ENCODE results near the gene RENBP.

DNA sequence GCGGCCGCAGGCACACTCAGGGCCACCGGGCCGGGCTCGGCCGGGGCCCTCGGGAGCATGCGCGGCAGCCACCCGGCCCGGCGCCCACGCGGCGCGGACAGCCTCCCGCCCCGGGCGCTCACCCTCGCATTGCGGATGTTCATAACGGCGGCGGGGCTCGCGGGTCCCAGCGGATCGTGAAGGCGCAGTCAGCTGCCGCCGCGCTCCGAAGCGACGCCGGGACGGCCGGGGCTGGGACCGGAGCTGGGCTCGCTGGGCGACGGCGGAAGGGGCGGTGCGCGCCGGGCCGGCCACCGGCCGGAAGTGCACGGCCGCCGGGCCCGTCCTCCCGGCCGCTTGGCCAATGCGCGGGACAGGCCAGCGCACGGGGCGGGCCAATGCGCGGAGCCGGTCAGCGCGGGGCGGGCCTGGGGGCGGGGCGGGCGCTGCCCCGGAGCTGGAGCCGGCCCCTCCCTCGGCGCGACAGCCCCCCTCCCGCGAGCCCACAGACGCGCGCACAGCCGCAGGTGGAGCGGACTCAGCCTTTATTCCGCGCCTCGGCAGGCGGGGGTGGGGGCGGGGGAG, 9.6 kb downstream of the RENBP start, which contains the start of gene NAA10:
- TF ChIP-seq POLR2A (IDR thresholded peaks at IDR 0.05; ENCODE audit: low read depth, low read length) (peak; percentile 55; the same call in 1 of the 2 replicates), POLR2AphosphoS5 (IDR thresholded peaks at IDR 0.05; ENCODE audit: low read depth, low read length) (no peak), TAF1 (IDR thresholded peaks at IDR 0.05; ENCODE audit: borderline replicate concordance, low read depth, low read length) (no peak)

Measured in GM12892 (cell line).